NCI-H748 (cell line): ENCODE data around the gene PITPNC1.

ENCODE experiments used
- DNase-seq: peaks from one replicate; lab custom pipeline; 2025; ENCODE audit not compliant: unreplicated experiment; lab: John Stamatoyannopoulos, UW

PITPNC1 gene

DNA sequence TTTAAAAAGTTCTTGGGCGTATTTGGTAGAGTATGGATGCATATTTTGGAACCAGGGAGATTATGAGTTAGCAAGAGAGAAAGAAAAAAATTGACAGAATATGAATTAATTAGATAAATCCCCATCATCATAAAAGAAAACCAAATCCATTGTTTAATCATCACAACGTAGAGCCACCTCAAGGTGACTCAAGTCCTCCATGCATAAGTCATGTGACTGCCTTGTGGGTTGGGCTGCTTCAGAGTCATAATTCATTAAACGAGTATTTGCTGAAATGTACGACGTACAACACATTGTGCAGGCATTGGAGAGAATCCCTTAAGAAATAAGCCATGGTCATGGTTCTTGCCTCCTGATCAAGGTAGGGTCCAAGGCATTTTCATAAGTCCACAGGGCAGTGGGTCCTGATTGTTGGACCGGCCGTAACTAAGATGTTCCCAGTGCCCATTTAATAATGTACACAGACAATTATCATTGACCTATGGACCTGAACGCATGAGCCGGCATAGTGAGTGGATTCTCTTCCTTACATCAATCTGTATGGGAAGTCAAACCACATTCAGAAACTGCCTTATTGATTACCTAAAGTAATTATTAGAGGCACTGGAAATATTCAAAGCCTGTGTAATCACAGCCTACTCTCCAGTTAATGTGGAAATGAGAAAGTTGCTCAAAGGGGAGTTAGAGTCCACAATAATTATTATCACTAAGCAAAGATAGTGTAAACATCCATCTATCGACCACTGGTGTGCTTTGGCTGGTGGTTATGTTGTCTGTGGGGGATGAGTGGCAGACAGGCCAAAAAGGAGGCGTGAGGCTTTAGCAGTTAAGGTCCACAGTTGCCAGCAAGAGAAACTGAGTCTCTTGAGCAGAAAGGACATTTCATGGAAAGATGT, 165.4 kb downstream of the PITPNC1 start:
- no peak for DNase-seq

DNA sequence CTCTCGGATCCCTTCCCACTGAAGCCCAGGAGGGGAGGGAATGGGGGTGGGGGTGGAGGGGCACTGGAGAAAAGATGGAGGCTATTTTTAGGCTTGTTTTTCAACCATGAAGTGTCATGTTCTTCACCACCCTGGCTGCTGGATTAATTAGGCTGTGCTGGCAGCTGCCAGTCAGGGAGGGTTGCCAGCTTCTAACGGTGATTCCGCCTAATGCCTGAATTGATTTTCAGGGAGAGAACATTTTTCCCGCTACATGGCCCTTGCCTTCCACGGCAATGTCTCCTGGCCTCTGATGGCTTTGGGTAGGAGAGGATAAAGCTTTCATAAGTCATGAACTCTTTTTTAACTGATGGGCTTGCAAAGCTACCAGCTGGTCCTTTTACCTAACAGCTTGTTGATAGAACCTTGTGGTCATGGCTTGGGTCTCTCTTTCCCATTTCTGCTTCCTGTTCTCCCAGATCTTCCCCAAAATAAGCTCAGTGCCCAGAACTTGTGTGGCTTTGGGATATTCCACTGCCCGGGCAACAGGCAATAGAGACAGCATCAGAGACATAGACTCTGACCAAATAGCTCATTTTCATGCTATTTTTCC, 167.4 kb downstream of the PITPNC1 start:
- DNase-seq = no peak

- no peak for DNase-seq
Measured at GRCh38 chr17:67546578-67547527, 169.8 kb downstream of the PITPNC1 start.

- no peak for DNase-seq
Measured at GRCh38 chr17:67548693-67549092, 171.6 kb downstream of the PITPNC1 start.

GRCh38 chr17:67549820-67550219, 172.7 kb downstream of the PITPNC1 start:
- DNase-seq = no peak

- no peak for DNase-seq
Measured at GRCh38 chr17:67554634-67555033, 177.6 kb downstream of the PITPNC1 start.

DNA sequence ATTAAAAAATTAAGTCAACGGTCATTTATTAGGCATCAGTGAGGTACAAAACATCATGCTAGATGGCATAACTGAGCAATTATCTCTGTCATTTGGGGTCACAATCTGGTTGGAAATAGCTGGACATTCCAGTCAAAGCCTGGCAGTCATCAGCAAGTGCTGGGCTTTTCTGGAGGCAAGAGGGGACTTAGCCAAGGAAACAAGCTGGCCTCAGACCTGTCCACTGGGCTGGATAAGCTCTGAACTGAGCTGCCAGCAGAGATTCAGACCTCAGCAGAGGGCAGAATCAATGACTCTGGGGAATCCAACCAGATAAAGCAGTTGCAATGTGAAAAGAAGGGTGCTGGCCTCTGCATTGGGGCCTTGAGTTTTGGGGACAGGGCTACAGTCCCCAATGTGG, 178.8 kb downstream of the PITPNC1 start:
- no peak for DNase-seq

- no peak for DNase-seq
Measured at GRCh38 chr17:67557052-67557845, 180.2 kb downstream of the PITPNC1 start.

DNA sequence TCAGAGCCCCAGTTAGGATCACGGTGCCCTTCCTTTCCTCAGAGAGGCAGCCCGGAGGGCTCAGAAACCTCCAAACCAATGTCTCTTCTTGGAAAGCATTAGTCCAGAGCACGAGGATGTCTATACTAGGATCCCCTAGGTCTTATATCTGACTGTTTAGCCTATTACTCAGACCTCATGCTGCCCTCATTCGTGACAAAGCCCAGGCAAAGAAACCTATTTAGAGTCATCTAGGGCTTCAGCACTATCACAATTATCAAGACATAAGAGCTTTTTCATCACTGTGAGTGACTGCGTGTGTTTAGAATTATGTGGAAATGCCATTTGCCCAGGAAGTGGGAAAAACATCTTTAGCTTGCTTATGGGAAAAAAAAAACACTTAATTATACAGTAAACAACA, 180.8 kb downstream of the PITPNC1 start:
- no peak for DNase-seq

- no peak for DNase-seq
Measured at GRCh38 chr17:67558740-67559380, 181.8 kb downstream of the PITPNC1 start.

DNA sequence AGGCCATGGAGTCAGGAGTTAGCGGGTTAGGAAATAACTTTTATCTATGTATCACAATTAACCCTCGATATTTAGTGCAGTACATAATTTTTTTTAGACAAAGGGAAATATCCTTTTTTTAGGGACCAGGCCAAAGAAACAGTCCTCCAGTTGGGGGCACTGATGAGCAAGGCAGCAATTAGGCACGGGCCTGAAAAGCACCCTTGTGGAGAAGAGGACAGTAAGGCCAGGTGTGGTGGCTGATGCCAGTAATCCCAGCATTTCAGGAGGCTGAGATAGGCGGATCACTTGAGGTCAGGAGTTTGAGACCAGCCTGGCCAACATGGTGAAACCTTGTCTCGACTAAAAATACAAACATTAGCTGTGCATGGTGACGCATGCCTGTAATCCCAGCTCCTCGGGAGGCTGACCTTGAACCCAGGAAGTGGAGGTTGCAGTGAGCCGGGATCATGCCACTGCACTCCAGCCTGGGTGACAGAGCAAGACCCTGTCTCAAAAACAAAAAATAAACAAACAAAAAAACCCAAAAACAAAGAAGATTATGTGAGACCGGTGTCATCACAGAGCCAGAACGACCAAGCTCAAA, 182.4 kb downstream of the PITPNC1 start:
- DNase-seq = no peak

DNA sequence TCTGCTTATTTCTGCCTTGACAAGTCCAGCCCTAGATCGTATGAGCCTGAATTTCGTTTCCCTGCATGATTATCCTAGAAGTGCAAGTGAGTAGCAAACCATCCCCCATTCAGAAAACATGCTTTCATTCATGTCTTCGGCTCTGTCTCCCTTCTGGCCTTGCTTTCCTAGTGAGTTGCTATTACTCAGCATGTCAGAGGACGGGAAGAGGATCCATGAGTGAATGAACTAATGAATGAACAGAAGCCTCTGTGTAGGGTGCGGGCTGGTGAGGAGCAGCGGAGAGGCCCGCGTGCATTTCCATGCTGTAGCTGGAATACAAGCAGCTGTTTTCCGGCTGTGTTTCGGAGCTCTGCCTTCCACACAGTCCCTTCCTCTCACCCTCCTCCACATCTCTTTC, 184.9 kb downstream of the PITPNC1 start:
- DNase-seq = no peak

GRCh38 chr17:67563692-67564228, 186.7 kb downstream of the PITPNC1 start:
- no peak for DNase-seq

- no peak for DNase-seq
Measured at GRCh38 chr17:67565068-67565467, 188.0 kb downstream of the PITPNC1 start.

- DNase-seq = no peak
Measured at GRCh38 chr17:67566656-67567055, 189.6 kb downstream of the PITPNC1 start.

- DNase-seq = no peak
Measured at GRCh38 chr17:67569015-67569451, 192.0 kb downstream of the PITPNC1 start.

- DNase-seq = no peak
Measured at GRCh38 chr17:67569873-67570272, 192.8 kb downstream of the PITPNC1 start.

DNA sequence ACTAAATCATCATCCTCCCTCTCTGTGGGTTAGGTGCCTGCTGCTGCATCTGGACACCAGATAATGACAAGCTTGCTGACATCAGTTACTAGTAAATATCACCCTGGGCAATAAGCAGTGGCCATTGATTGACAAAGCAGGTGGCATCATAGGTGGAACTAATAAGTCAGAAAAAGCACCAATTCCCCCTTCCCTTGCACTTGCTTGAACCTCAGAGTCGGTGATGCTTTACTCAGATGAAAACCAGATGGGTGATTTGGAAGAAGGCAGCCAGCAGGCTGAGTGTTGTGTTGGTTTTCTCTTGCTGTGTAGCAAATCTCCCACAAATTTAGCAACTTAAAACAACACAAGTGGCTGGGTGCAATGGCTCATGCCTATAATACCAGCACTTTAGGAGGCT, 193.7 kb downstream of the PITPNC1 start:
- DNase-seq = no peak

DNA sequence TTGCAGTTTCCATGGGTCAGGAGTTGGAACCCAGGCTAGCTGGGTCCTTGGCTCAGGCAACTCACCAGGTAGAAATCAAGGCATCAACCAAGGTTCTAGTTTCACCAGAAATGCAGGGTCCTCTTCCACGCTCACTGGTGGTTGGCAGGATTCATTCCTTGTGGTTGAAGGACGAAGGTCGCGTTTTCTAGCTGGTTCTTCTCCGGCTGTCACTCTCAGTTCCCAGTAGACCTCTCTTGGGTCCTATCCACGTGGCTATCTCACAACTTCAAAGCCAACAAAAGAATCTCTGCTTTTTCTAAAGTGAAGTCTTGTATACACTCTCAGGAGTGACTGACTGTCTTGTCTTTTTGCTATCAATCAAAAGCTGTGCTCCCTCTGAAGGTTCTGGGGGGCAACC, 194.4 kb downstream of the PITPNC1 start:
- DNase-seq = no peak
